ENCODE results near the gene VCP. TPM values are rescaled to one million over a fixed set of nuclear protein-coding genes. Genes with fewer than 3 reads are reported as not detected.

VCP gene
- total and polyA plus RNA-seq, 9 of the 15 experiments (the other 6 are each of a cell fraction or from before 2014, with no cell fraction given) = 7.1 to 257 (median 199) TPM

GRCh38 chr9:35108461-35108860, 36.0 kb upstream of the VCP start (continued):
- TF ChIP-seq ARID4B (CRISPR knock-in tag; IDR thresholded peaks at IDR 0.05) (no peak), ZMIZ1 (IDR thresholded peaks at IDR 0.05; ENCODE audit: low read depth in 2 of 2, low read length in 2 of 2) (no peak), PHB2 (IDR thresholded peaks at IDR 0.05; ENCODE audit: low read depth) (no peak), NCOR1 (IDR thresholded peaks at IDR 0.05) (no peak)
- TF ChIP-seq, protein P1, sequence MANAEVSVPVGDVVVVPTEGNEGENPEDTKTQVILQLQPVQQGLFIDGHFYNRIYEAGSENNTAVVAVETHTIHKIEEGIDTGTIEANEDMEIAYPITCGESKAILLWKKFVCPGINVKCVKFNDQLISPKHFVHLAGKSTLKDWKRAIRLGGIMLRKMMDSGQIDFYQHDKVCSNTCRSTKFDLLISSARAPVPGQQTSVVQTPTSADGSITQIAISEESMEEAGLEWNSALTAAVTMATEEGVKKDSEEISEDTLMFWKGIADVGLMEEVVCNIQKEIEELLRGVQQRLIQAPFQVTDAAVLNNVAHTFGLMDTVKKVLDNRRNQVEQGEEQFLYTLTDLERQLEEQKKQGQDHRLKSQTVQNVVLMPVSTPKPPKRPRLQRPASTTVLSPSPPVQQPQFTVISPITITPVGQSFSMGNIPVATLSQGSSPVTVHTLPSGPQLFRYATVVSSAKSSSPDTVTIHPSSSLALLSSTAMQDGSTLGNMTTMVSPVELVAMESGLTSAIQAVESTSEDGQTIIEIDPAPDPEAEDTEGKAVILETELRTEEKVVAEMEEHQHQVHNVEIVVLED (CRISPR knock-in tag; IDR thresholded peaks at IDR 0.05) = no peak

Data from K562 (cell line).